ENCODE measurements around the gene DEPP1.
A peak's percentile ranks its signal among the peaks of the same experiment; 100 is the strongest.
"Not testable (repeated sequence)": the region's sequence is repeated elsewhere in the genome, so short reads cannot be mapped to it uniquely, and the experiment has no call there.

DEPP1 gene

GRCh38 chr10:44978570-44979280 is at the start of gene DEPP1:
DEPP1 (minus strand) TSS chr10:44978809; CDS start chr10:44978030, 779 bp downstream.
- peak; percentile 84 for DNase-seq

- DNase-seq = no peak
These were observed 44.8 kb upstream of the DEPP1 start for GRCh38 chr10:45023426-45023825.

GRCh38 chr10:45015590-45015989 is 37.0 kb upstream of the DEPP1 start:
- no peak for DNase-seq

DNA sequence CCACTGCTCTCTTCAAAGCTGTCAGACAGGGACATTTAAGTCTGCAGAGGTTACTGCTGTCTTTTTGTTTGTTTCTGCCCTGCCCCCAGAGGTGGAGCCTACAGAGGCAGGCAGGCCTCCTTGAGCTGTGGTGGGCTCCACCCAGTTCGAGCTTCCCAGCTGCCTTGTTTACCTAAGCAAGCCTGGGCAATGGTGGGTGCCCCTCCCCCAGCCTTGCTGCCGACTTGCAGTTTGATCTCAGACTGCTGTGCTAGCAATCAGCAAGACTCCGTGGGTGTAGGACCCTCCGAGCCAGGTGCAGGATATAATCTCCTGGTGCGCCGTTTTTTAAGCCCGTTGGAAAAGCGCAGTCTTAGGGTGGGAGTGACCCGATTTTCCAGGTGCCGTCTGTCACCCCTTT is 35.9 kb upstream of the DEPP1 start:
- DNase-seq = not testable (repeated sequence)

GRCh38 chr10:45008524-45009161 is 30.0 kb upstream of the DEPP1 start:
- peak; percentile 53 for DNase-seq

GRCh38 chr10:45006276-45007030 is 27.8 kb upstream of the DEPP1 start:
- DNase-seq = no peak

DNA sequence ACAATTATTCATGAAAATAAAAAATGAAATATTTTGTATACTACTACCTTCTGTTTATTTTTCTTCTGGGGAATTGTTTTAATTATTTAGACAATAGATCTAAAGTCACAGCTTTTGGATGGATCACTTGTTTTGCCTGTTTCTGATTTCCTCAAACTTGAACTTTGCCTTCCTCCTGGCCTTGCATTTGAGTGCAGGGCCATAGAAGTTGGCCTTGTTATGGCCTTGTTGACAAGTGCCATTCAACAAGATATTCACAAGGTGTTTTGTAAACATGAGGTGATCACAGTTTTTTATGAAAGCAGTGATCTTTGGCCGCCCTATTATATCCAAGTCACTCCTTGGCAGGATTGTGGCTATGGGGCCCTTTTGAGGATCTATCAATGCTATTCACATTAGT is 26.7 kb upstream of the DEPP1 start:
- no peak for DNase-seq

GRCh38 chr10:45004661-45005060 is 26.1 kb upstream of the DEPP1 start:
- no peak for DNase-seq

DNA sequence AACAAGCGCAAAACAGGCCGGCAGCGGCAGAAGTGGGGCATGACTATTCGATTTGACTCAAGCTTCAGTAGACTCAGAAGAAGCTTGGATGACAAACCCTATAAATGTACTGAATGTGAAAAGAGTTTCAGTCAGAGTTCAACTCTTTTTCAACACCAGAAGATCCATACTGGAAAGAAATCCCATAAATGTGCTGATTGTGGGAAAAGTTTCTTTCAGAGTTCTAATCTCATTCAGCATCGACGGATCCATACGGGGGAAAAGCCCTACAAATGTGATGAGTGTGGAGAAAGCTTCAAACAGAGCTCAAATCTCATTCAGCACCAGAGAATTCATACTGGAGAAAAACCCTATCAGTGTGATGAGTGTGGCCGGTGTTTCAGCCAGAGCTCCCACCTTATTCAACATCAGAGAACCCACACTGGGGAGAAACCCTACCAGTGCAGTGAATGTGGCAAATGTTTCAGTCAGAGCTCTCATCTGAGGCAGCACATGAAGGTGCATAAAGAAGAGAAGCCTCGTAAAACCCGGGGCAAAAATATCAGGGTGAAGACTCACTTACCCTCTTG is 24.9 kb upstream of the DEPP1 start:
- DNase-seq = no peak

DNA sequence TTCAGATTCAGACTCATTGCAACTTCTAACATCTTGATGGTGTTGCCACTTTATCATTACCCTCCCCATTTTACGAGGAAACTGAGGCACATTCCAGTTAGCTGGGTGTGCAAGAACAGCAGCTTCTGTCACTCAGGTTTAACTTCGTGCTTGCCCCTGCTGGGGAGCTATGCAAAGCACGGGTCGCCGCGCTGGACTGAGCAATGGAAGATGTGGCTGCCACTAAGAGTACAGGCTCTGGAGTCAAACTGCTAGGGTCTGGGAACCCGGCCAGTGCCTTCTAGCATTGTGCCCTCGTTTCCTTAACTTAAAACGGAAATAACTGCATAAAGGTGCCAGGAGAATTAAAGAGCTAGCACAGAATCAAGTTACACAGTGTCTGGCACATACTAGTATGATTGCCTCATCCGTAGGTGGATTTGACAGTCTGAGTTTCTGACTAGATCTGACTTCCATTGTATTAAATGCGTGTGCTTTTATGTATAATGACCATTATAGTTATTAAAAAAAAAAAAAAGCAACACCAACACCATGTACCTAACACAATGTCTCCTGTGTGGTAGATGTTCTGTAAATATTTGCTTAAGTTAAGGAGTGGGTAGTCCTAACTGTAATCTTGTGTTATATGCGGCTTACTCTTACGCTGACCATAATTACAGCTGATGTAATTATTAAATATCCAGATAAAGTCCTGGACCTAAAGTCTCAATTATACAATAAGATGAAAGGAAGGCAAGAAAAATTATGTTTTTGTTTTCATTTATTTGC is 23.0 kb upstream of the DEPP1 start:
- peak; percentile 37 for DNase-seq

DNA sequence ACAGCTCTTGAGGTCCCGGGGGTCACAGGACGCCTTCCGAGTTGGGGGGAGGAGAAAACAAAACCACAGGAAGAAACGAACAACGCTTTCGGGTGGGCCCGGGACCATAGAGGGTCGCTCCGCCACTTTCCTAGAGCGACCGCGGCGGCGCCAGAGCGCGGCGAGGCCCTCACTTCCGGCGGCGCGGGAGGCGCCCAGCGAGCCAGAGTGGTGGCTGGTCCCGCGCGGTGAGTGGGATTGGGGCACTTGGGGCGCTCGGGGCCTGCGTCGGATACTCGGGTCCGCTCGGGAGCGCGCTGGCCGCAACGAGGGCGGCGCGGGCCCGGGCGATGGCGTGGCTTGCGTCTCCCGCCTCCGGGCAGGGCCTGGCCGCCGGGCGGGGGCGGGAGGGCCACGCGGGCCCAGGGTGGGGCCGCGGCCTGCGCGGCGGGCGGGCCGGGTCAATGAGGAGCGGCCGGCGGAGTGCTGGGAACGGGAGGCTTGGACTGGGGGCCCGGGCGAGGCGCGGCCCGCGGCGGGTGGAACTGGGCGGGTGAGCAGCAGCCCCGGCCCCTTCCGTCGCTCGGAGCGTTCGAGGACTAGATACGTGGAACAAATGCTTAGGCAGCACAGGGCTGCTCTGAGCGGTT is 22.3 kb upstream of the DEPP1 start, which contains the start of gene ZNF22:
TSS of gene ZNF22 (plus strand) at position 172 of the 629 bp plus-strand sequence. CDS start 2,446 bp downstream, outside the sequence.
- peak; percentile 61 for DNase-seq

- no peak for DNase-seq
These were observed 21.6 kb upstream of the DEPP1 start for GRCh38 chr10:45000138-45000751.

DNA sequence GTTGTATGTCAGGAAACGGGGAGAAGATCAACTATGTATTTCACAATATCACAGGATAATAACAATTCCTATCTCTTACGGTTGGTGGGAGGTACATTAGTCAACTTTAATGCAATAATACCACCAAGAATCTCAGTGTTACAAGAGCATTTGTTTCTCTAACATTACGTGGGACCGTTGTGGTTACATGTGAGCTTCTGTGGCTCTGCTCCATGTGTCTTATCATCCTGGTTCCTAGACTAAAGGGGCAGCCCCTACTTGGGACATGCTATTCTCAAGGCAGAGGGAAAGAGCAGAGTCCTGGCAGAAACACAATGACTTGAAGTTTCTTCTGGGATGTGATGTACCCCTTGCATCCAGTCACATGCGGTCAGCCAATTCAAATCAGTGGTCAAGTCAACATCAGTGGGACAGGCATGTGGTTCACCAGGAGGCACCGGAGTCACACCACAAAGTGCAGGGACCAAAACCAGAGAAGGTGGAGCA is 19.6 kb upstream of the DEPP1 start:
- no peak for DNase-seq

DNA sequence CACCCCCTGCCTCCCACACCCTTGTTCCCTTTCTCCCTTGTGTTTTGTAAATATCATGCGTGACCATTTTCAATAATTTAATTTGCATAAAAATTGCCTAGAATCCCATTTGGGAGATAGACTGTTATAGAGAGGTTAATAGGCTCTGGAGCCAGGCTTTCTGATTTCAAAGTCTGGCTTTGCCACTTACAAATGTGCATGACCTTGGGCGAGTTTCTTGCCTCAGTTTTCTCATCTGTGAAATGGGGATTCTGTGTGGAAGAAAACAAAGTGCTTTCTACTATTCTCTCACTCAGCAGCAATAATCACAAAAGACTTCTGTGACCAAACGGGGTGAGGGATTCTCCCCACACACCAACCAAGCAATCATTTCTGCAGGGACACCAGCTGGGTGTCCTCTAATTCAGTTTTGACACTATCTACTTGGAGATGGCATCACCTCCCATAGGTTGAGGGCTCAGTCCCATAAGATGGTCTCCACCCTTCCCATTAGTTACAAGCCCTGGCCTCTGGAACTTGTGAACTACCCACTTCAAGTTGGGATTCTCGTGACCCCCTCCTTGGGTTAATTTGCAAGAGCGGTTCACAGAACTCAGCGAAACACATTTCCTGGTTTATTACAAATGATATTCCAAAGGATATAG is 18.6 kb upstream of the DEPP1 start:
- no peak for DNase-seq

DNA sequence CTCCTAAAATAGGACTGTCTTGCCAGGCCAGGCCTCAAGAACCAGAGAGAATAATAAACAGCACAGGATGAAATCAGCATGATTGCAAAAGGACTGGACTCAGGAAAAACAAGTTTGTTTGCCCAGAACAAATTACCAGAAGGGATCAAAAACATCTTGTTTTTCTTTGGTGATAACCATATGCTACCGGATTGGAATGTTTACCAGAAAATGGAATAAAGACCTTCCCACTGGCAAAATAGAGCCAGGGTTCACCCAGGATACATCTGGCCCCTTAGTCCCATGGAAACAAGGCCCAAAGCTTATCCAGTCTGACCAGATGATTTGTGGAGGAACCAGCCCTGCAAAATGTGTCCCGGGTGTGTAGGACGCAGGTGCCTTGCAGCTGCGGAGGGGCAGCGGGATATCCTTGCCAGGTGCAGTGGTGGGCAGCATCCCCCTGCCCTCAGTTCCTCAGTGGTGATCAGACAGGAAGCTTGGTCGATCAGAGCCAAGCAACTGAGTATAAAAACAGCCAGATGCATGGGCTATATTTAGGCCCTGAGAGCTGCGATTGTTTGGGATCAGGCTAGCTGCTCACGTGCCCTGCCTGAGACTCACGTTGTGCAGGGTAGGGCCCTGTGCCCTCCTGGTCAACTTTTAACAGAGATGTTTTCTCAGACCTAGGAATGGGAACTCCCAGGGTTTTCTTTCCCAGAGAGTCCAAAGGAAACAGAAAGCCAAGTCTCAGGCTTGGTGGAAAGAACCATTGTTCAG is 17.5 kb upstream of the DEPP1 start:
- DNase-seq = no peak

GRCh38 chr10:44995581-44995913 is 16.9 kb upstream of the DEPP1 start:
- no peak for DNase-seq

DNA sequence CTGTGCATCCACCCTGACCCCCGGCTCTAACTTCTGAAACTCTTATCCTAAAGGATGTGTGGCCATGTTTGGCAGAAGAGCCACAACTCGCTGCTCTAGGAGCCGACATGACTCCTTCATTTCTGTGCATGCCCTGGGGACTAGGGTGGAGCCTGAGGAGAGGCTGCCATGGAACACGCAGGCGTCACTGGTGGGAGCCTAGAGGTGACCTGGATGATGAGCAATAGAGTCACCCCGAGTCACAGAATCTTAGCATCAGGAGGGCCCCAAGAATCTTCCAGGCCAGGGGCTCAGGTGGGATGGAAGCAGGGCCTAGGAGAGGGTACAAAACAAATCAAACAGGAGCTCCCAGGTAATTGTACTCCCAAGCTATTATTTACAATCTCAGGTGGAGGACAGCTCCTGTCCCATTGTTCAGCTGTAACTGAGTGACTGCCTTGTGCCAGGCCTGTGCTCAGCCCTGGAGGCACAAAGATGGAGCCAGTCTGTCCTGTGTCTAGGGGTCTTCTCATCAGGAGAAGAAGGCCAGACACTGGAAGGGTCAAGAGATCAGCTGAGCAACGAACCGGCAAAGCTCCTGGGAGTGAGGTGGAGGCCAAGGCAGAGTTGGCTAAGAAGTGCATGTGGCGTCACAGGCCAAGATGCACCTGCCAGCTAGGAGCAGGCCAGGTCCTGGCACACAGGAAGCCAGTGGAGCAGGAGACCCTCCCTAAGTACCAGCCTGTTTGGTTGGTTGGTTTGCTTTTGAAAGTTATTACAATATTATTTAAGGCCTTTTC is 16.3 kb upstream of the DEPP1 start:
- no peak for DNase-seq

DNA sequence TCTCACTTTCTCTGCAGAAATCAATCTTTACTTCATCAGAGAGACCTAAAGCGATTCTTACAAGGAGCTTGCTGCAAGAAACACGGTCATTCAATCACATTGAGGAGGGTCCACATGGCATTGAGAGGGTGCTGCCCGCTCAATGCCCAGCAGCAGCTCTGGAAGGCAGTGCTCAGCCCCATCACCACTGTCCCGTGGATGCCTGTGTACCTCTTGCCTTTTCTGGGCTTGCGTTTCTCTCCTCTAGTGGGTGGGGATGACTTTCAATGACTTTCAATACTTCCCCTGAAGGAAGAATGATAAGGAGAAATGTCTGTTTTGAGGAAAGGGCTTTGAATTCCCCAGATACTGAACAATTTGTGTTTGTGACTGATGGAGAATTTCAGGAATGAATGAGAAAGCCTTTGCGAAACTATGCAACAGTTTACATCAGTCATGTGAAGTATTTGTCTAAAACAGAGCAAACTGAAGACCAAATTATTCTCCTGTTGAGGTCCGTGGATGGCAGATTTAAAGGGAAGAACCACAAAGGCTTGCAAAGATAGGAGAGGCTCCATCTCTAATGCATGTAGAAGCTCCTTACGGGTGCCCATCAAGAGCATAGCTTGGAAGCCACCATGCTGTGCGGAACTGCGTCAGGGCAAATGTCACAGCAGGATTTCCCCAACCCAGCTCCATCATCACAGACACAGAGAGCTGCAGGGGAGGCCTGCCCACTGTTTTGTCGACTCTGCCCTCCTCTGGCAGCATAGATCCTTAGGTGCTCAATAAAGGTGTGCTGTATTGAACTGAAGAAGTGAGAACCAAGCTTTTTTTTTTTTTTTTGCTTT is 15.5 kb upstream of the DEPP1 start:
- no peak for DNase-seq

Data from NCI-H2171 treated with DMSO at 0.1 percent for 48 hours (cell line).